Thyroid gland (tissue), 4 donors: ENCODE measurements around the gene SRP54.

Source experiments
- CTCF ChIP-seq, 6 experiments: fragments of 200-600 bp in 3 of 6; fragments of 450-650 bp in 3 of 6; sonication (generic) in 3 of 6; IDR thresholded peaks; one replicate each; pipeline ENCODE4 v1.5.1; 2016 to 2019; ENCODE audit warnings: antibody characterized with exemption in 6 of 6, mild to moderate bottlenecking in 2 of 6, inconsistent platforms in 1 of 6, moderate library complexity in 1 of 6
- POLR2A ChIP-seq, 2 donors: fragments of 450-650 bp; IDR thresholded peaks; one replicate each; pipeline ENCODE4 v1.6.1; 2017; ENCODE audit warnings: antibody characterized with exemption in 2 of 2, mild to moderate bottlenecking in 2 of 2, moderate library complexity in 1 of 2

GRCh38 chr14:35044939-35045797, 62.4 kb downstream of the SRP54 start:
- TF ChIP-seq CTCF (IDR thresholded peaks at IDR 0.05): no peak
- TF ChIP-seq POLR2A (IDR thresholded peaks at IDR 0.05): no peak
